Neural progenitor cell (in vitro differentiated cells): ENCODE measurements around the gene CHST14. TPM values are rescaled to one million over a fixed set of nuclear protein-coding genes. Genes with fewer than 3 reads are reported as not detected.

Experiments
- DNase-seq: peaks from one replicate; pipeline ENCODE4 v3.0.0-alpha.2; 2016; ENCODE audit warnings: low spot score
- H2AFZ ChIP-seq: fragments of 200-600 bp; sonication (generic); replicated peaks from 2 replicates; pipeline ENCODE4 v1.6.1; 2016; ENCODE audit warnings: antibody characterized with exemption
- H3F3A ChIP-seq: fragments of 200-600 bp; sonication (generic); 2 replicates; pipeline ENCODE4 v1.6.1; 2016; ENCODE audit warnings: antibody characterized with exemption, low read depth
- H3K27ac ChIP-seq: fragments of 200-600 bp; sonication (generic); 2 replicates; pipeline ENCODE4 v1.5.1; 2016; ENCODE audit warnings: mild to moderate bottlenecking
- H3K27me3 ChIP-seq: fragments of 200-600 bp; sonication (generic); 2 replicates; pipeline ENCODE4 v1.6.1; 2016; ENCODE audit warnings: mild to moderate bottlenecking, moderate library complexity
- H3K36me3 ChIP-seq: fragments of 200-600 bp; sonication (generic); 2 replicates; pipeline ENCODE4 v1.5.1; 2016
- H3K4me1 ChIP-seq: fragments of 200-600 bp; sonication (generic); 2 replicates; pipeline ENCODE4 v1.6.1; 2016; ENCODE audit warnings: mixed run types
- H3K4me2 ChIP-seq: fragments of 200-600 bp; sonication (generic); 2 replicates; pipeline ENCODE4 v1.6.1; 2016
- H3K4me3 ChIP-seq: fragments of 200-600 bp; sonication (generic); 2 replicates; pipeline ENCODE4 v1.5.1; 2016
- H3K79me2 ChIP-seq: fragments of 200-600 bp; sonication (generic); 2 replicates; pipeline ENCODE4 v1.6.1; 2016; ENCODE audit warnings: low read depth
- H3K9ac ChIP-seq: fragments of 200-600 bp; sonication (generic); 2 replicates; pipeline ENCODE4 v1.6.1; 2016
- H3K9me3 ChIP-seq: fragments of 200-600 bp; sonication (generic); 2 replicates; pipeline ENCODE4 v1.5.1; 2016; ENCODE audit warnings: low read depth
- H4K20me1 ChIP-seq: fragments of 200-600 bp; sonication (generic); 2 replicates; pipeline ENCODE4 v1.6.1; 2016; ENCODE audit warnings: low read depth
- H3K27ac Mint-ChIP-seq: 3 replicates; pipeline ENCODE4 v1.8.0; 2021; ENCODE audit warnings: mixed read lengths
- H3K27me3 Mint-ChIP-seq: 2 replicates; pipeline ENCODE4 v1.8.0; 2022; ENCODE audit warnings: low read depth, mild to moderate bottlenecking, inconsistent platforms, moderate library complexity, mixed read lengths; ENCODE audit not compliant: insufficient read depth
- H3K36me3 Mint-ChIP-seq: 3 replicates; pipeline ENCODE4 v1.8.0; 2021; ENCODE audit warnings: mixed read lengths
- H3K4me1 Mint-ChIP-seq: 3 replicates; pipeline ENCODE4 v1.8.0; 2021; ENCODE audit warnings: mixed read lengths
- H3K4me3 Mint-ChIP-seq: 3 replicates; pipeline ENCODE4 v1.8.0; 2021; ENCODE audit warnings: mild to moderate bottlenecking, moderate library complexity, mixed read lengths
- H3K9me3 Mint-ChIP-seq: 3 replicates; pipeline ENCODE4 v1.8.0; 2020; ENCODE audit warnings: mixed read lengths
- EZH2 ChIP-seq: fragments of 200-600 bp; sonication (generic); IDR thresholded peaks from 2 replicates; pipeline ENCODE4 v1.6.1; 2017; ENCODE audit warnings: antibody characterized with exemption, mild to moderate bottlenecking, moderate library complexity
- EZH2phosphoT487 ChIP-seq: fragments of 200-600 bp; sonication (generic); IDR thresholded peaks from 2 replicates; pipeline ENCODE4 v1.6.1; 2017; ENCODE audit warnings: antibody characterized with exemption
- total RNA-seq: library from RNA; depleted of rRNA; stranded (reverse); fragments of >200 nt; gene quantifications from 2 replicates; pipeline ENCODE4 v1.2.3, GENCODE V29; 2015; ENCODE audit warnings: low replicate concordance
- TF ChIP-seq, protein P1 (sequence below): fragments of 200-600 bp; sonication (generic); IDR thresholded peaks from 2 replicates; pipeline ENCODE4 v1.5.1; 2017; ENCODE audit warnings: antibody characterized with exemption, mild to moderate bottlenecking

Gene CHST14
- total RNA-seq, 1 donor from 2014 or later: 11.9 TPM

DNA sequence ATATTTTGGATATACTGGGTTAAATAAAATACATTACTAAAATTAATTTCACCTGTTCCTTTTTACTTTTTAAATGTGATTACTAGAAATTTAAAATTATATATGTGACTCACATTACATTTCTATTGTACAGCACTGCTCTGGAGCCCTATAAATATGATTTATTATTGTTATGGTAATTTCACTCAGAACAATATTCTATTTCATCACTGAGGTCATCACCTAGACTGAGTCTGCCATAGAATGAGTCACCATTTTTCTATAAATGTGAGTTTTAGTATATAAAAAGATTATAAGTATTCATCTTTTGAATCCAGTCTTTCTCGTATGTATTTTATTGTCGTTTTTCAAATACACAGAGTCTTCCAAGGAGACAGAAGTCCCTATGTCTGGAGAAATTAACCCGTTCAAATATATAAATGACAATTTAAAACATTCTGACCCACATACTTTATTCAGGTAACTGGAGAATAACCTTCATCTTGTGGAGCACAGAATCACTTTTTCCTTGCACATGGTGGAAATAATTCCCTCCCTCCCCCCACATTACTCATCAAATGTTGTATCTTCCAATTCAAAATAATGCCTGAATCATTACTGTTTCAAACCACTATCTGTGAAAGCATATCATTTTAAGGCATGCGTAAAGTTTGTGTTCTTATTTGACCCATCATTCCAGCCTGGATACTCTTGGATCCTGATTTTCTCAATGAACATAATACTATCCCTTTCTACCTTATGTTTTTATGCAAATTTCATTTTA lies 30.0 kb downstream of the CHST14 start:
- TF ChIP-seq, protein P1, sequence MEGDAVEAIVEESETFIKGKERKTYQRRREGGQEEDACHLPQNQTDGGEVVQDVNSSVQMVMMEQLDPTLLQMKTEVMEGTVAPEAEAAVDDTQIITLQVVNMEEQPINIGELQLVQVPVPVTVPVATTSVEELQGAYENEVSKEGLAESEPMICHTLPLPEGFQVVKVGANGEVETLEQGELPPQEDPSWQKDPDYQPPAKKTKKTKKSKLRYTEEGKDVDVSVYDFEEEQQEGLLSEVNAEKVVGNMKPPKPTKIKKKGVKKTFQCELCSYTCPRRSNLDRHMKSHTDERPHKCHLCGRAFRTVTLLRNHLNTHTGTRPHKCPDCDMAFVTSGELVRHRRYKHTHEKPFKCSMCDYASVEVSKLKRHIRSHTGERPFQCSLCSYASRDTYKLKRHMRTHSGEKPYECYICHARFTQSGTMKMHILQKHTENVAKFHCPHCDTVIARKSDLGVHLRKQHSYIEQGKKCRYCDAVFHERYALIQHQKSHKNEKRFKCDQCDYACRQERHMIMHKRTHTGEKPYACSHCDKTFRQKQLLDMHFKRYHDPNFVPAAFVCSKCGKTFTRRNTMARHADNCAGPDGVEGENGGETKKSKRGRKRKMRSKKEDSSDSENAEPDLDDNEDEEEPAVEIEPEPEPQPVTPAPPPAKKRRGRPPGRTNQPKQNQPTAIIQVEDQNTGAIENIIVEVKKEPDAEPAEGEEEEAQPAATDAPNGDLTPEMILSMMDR: no peak
- no peak for TF ChIP-seq EZH2
- no peak for TF ChIP-seq EZH2phosphoT487
- no peak for DNase-seq
- no peak overlapping the region for H2AFZ ChIP-seq
- Mint-ChIP-seq H3K9me3 (peaks cover 3% of the 10 kb centered on the region), H3K27ac (no peak overlapping the region), H3K4me1 (no peaks in the 10 kb centered on the region), H3K36me3 (no peaks in the 10 kb centered on the region), H3K27me3 (peaks cover 2% of the 10 kb centered on the region), H3K4me3 (no peak overlapping the region)
- no peaks in the 10 kb centered on the region for H3K4me1 ChIP-seq
- H3K4me3 ChIP-seq: no peak overlapping the region
- no peak overlapping the region for H3K9ac ChIP-seq
- peaks cover 15% of the 10 kb centered on the region for H3K27me3 ChIP-seq
- H3K4me2 ChIP-seq: no peak overlapping the region
- H3K79me2 ChIP-seq: no peaks in the 10 kb centered on the region
- H3F3A ChIP-seq: no peaks in the 10 kb centered on the region
- H3K36me3 ChIP-seq: no peaks in the 10 kb centered on the region
- H4K20me1 ChIP-seq: no peaks in the 10 kb centered on the region
- H3K9me3 ChIP-seq: no peaks in the 10 kb centered on the region
- no peak overlapping the region for H3K27ac ChIP-seq

DNA sequence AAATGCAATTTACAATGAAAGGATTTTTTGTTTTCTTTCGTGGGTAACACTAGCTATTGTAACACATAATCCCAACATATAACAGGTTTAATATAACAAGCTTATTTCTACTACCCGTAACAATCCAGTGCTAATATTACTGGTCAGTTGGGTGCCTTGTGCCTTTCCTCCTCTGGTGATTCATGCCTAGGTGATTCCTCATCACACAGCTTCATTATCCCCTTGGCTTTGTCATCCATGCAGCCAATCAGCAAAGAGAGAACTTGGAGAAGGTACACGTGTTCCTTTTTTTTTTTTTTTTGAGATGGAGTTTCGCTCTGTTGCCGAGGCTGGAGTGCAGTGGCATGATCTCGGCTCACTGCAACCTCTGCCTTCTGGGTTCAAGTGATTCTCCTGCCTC lies 30.7 kb downstream of the CHST14 start:
- Histone ChIP-seq H3K4me3 (no peak overlapping the region), H3K9me3 (no peaks in the 10 kb centered on the region), H3K4me2 (no peak overlapping the region), H3K27ac (no peak overlapping the region), H3K79me2 (no peaks in the 10 kb centered on the region), H3K9ac (no peak overlapping the region), H4K20me1 (no peaks in the 10 kb centered on the region), H2AFZ (no peak overlapping the region), H3K36me3 (no peaks in the 10 kb centered on the region), H3F3A (no peaks in the 10 kb centered on the region), H3K27me3 (peaks cover 21% of the 10 kb centered on the region), H3K4me1 (no peaks in the 10 kb centered on the region)
- Mint-ChIP-seq H3K27ac (no peak overlapping the region), H3K36me3 (no peaks in the 10 kb centered on the region), H3K27me3 (no peaks in the 10 kb centered on the region), H3K9me3 (peaks cover 3% of the 10 kb centered on the region), H3K4me3 (no peak overlapping the region), H3K4me1 (peaks cover 2% of the 10 kb centered on the region)
- no peak for TF ChIP-seq EZH2phosphoT487
- TF ChIP-seq, protein P1: no peak
- no peak for TF ChIP-seq EZH2
- DNase-seq: no peak

DNA sequence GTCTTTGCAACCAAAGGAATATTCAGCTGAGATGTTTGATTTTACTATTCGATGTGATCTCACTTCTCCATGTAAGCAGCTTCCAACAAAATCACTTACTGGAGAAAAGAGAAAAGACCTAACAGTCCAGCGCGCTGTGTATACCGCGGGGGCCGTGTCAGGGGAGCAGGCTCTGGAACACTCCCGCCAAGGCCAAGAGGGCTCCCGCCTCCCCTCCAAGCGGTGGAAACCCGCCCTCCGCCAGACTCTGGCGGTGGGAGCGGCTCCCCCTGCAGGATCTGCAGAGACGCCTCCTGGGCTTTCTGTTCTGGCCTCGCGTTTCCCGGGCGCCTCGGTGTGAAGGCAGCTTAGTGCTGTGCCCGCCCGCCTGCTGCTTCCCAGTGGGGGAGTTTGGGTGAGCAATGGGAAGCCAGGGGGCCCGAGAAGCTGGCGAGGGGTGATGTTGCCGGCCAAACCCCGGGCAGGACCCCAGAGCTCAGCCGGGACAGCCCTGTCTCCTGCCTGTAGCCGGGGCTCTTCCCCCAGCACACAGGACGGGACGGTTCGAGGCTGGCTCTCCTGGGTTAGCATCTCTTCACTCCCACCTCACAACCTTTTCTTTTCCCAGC lies 36.3 kb downstream of the CHST14 start:
- no peak overlapping the region for H3K9ac ChIP-seq
- Mint-ChIP-seq H3K27me3 (peaks cover 16% of the 10 kb centered on the region), H3K4me1 (peaks cover 19% of the 10 kb centered on the region), H3K36me3 (no peaks in the 10 kb centered on the region), H3K27ac (no peak overlapping the region), H3K4me3 (peak overlapping the region; percentile 39), H3K9me3 (no peaks in the 10 kb centered on the region)
- peaks cover 77% of the 10 kb centered on the region for H3K27me3 ChIP-seq
- TF ChIP-seq EZH2 (no peak), EZH2phosphoT487 (peak; percentile 37)
- TF ChIP-seq, protein P1: peak; percentile 72
- peak overlapping the region; percentile 74 for H3K4me2 ChIP-seq
- H3K9me3 ChIP-seq: no peaks in the 10 kb centered on the region
- peaks cover 3% of the 10 kb centered on the region for H3K4me1 ChIP-seq
- no peak overlapping the region for H3K27ac ChIP-seq
- peaks cover 10% of the 10 kb centered on the region for H3F3A ChIP-seq
- DNase-seq: peak; percentile 91
- no peaks in the 10 kb centered on the region for H3K36me3 ChIP-seq
- H3K4me3 ChIP-seq: peak overlapping the region; percentile 41
- H3K79me2 ChIP-seq: no peaks in the 10 kb centered on the region
- peak overlapping the region; percentile 97 for H2AFZ ChIP-seq
- peaks cover 11% of the 10 kb centered on the region for H4K20me1 ChIP-seq
